Measurements from ENCODE around the gene CEACAM21. TPM values are rescaled to one million over a fixed set of nuclear protein-coding genes. Genes with fewer than 3 reads are reported as not detected.

The CEACAM21 gene
- total RNA-seq, 2 experiments from 2014 or later, result 30.7 to 34.9 TPM

DNA sequence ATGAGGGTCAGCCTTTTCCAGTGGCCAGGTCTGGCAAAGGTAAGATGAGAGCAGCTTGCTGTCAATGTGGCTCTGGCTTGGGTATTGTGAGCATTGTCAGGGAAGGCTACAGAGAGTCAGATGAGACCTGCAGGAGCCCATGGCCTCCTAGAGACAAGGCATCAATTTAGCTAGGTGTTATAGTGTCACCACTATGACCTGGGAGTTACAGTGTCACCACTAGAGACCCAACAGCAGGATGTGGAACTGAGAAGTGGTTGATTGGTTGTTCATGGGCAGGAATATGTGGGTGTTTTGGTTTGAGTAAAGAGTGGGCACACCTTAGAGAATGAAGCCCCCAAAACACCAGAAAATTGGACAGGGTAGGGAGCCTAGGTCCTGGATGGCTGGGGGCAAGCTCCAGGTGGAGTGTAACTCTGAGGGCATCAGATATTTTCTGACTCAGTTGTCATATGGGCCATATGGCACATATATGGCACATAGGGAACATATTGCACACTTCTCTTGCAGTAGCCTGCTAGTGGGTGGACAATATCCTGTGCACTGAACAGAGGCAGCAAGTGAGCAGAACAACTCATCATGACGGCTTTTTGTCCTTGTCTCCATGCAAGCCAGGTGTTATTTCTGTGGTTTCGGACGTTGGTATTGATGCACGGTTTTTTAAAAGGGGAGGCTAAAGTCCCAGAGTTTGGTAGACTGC is 46.3 kb upstream of the CEACAM21 start:
- intact Hi-C loops (cut with DNase I, micrococcal nuclease), result loop anchor here in 1 of 2 experiments (2.0 kb wide), 1 partner anchor 19 kb away; no protein-coding TSS in a partner anchor
- DNase-seq, result no peak
- no peak overlapping the region for H3K4me3 ChIP-seq (ENCODE audit: low read length)
- Mint-ChIP-seq H3K27ac (peak overlapping the region; percentile 27), H3K36me3 (ENCODE audit: low read depth) (no peaks in the 10 kb centered on the region), H3K4me3 (peak overlapping the region; percentile 20), H3K27me3 (peaks cover 9% of the 10 kb centered on the region), H3K9me3 (no peaks in the 10 kb centered on the region), H3K4me1 (ENCODE audit: low read depth) (peaks cover 38% of the 10 kb centered on the region)
- ChIA-PET CTCF (interaction anchor here (0.6 to 2.4 kb wide), 3 partner anchors 24 to 41 kb away, joined by 4 to 10 read pairs (median 9); no protein-coding TSS in a partner anchor), POLR2A (interaction anchor here (1.1 to 3.6 kb wide), 5 partner anchors 8 to 166 kb away, joined by 3 to 48 read pairs (median 15); partner anchors contain the start of gene B9D2)
- TF ChIP-seq, protein P1, sequence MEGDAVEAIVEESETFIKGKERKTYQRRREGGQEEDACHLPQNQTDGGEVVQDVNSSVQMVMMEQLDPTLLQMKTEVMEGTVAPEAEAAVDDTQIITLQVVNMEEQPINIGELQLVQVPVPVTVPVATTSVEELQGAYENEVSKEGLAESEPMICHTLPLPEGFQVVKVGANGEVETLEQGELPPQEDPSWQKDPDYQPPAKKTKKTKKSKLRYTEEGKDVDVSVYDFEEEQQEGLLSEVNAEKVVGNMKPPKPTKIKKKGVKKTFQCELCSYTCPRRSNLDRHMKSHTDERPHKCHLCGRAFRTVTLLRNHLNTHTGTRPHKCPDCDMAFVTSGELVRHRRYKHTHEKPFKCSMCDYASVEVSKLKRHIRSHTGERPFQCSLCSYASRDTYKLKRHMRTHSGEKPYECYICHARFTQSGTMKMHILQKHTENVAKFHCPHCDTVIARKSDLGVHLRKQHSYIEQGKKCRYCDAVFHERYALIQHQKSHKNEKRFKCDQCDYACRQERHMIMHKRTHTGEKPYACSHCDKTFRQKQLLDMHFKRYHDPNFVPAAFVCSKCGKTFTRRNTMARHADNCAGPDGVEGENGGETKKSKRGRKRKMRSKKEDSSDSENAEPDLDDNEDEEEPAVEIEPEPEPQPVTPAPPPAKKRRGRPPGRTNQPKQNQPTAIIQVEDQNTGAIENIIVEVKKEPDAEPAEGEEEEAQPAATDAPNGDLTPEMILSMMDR (IDR thresholded peaks at IDR 0.05), result no peak
- H3K9me3 ChIP-seq (ENCODE audit: control insufficient read depth in 1 of 2, insufficient read depth in 1 of 2, low read length in 2 of 2), result peaks cover 0 to 5% of the 10 kb centered on the region in 2 experiments
- H3K36me3 ChIP-seq (ENCODE audit: insufficient read depth, low read length), result no peaks in the 10 kb centered on the region
- no peaks in the 10 kb centered on the region for H3K27me3 ChIP-seq (ENCODE audit: control insufficient read depth in 1 of 2, insufficient read depth in 2 of 2, low read length in 2 of 2)
- H3K4me1 ChIP-seq (ENCODE audit: insufficient read depth, low read length), result peaks cover 37% of the 10 kb centered on the region
- no peak overlapping the region for H3K27ac ChIP-seq (ENCODE audit: low read depth in 1 of 2, low read length in 2 of 2)
- ATAC-seq (ENCODE audit: poor library complexity), result no peak

- TF ChIP-seq, protein P1 (IDR thresholded peaks at IDR 0.05), result no peak
- intact Hi-C loops (cut with DNase I, micrococcal nuclease), result loop anchor here in 1 of 2 experiments (2.0 kb wide), 1 partner anchor 19 kb away; no protein-coding TSS in a partner anchor
- ChIA-PET POLR2A (interaction anchor here (1.1 to 3.6 kb wide), 6 partner anchors 8 to 34 kb away, joined by 6 to 48 read pairs (median 18); no protein-coding TSS in a partner anchor), CTCF (interaction anchor here (1.6 to 3.2 kb wide), 5 partner anchors 12 to 81 kb away, joined by 3 to 10 read pairs (median 9); no protein-coding TSS in a partner anchor)
- Histone ChIP-seq H3K4me3 (ENCODE audit: low read length) (no peak overlapping the region), H3K27me3 (ENCODE audit: control insufficient read depth in 1 of 2, insufficient read depth in 2 of 2, low read length in 2 of 2) (no peaks in the 10 kb centered on the region), H3K4me1 (ENCODE audit: insufficient read depth, low read length) (peaks cover 37% of the 10 kb centered on the region), H3K27ac (ENCODE audit: low read depth in 1 of 2, low read length in 2 of 2) (no peak overlapping the region), H3K36me3 (ENCODE audit: insufficient read depth, low read length) (no peaks in the 10 kb centered on the region), H3K9me3 (ENCODE audit: control insufficient read depth in 1 of 2, insufficient read depth in 1 of 2, low read length in 2 of 2) (peaks cover 0 to 5% of the 10 kb centered on the region in 2 experiments)
- no peaks in the 10 kb centered on the region for H3K36me3 Mint-ChIP-seq (ENCODE audit: low read depth)
- no peak overlapping the region for H3K27ac Mint-ChIP-seq
- no peaks in the 10 kb centered on the region for H3K9me3 Mint-ChIP-seq
- H3K4me3 Mint-ChIP-seq, result no peak overlapping the region
- no peak for ATAC-seq (ENCODE audit: poor library complexity)
- no peak for DNase-seq
- H3K27me3 Mint-ChIP-seq, result peaks cover 4% of the 10 kb centered on the region
- H3K4me1 Mint-ChIP-seq (ENCODE audit: low read depth), result peaks cover 43% of the 10 kb centered on the region
Observed at GRCh38 chr19:41530184-41530534, 45.8 kb upstream of the CEACAM21 start.

GRCh38 chr19:41530761-41531301 is 45.1 kb upstream of the CEACAM21 start:
- Histone ChIP-seq H3K9me3 (ENCODE audit: control insufficient read depth in 1 of 2, insufficient read depth in 1 of 2, low read length in 2 of 2) (peaks cover 0 to 5% of the 10 kb centered on the region in 2 experiments), H3K27ac (ENCODE audit: low read depth in 1 of 2, low read length in 2 of 2) (peak overlapping the region; percentile 37 to 63), H3K27me3 (ENCODE audit: control insufficient read depth in 1 of 2, insufficient read depth in 2 of 2, low read length in 2 of 2) (no peaks in the 10 kb centered on the region), H3K4me3 (ENCODE audit: low read length) (peak overlapping the region; percentile 42), H3K4me1 (ENCODE audit: insufficient read depth, low read length) (peaks cover 41% of the 10 kb centered on the region), H3K36me3 (ENCODE audit: insufficient read depth, low read length) (no peaks in the 10 kb centered on the region)
- POLR2A ChIA-PET, result interaction anchor here (0.9 to 3.6 kb wide), 12 partner anchors 9 to 780 kb away, joined by 3 to 48 read pairs (median 10); partner anchors contain the start of genes ACTMAP, B9D2, CEACAM21 and HNRNPUL1
- CTCF ChIA-PET, result interaction anchor here (1.2 to 3.2 kb wide), 8 partner anchors 12 to 91 kb away, joined by 3 to 10 read pairs (median 8); partner anchors contain the start of gene DMAC2
- Mint-ChIP-seq H3K4me1 (ENCODE audit: low read depth) (peaks cover 50% of the 10 kb centered on the region), H3K27me3 (no peaks in the 10 kb centered on the region), H3K4me3 (peak overlapping the region; percentile 67), H3K27ac (peak overlapping the region; percentile 78), H3K36me3 (ENCODE audit: low read depth) (no peaks in the 10 kb centered on the region), H3K9me3 (no peaks in the 10 kb centered on the region)
- DNase-seq (peak in 3 of 14 experiments; percentile 52 to 68 (median 68)), ATAC-seq (ENCODE audit: poor library complexity) (peak; percentile 68)
- intact Hi-C loops (cut with DNase I, micrococcal nuclease), result loop anchor here in 1 of 2 experiments (1.0 to 2.0 kb wide), 2 partner anchors 10 to 18 kb away; no protein-coding TSS in a partner anchor
- TF ChIP-seq, protein P1 (IDR thresholded peaks at IDR 0.05), result no peak

Measured in CD4-positive, alpha-beta T cell (primary cell).